HG03108 (cell line): ENCODE measurements around the gene ULBP2.

Experiments used
- ATAC-seq: cut with Tn5 transposase; IDR thresholded peaks from one replicate; pipeline ENCODE4 v1.9.1; 2021; ENCODE audit warnings: moderate library complexity; ENCODE audit not compliant: unreplicated experiment

Gene ULBP2

GRCh38 chr6:149995235-149995750 lies 53.5 kb downstream of the ULBP2 start:
- no peak for ATAC-seq

DNA sequence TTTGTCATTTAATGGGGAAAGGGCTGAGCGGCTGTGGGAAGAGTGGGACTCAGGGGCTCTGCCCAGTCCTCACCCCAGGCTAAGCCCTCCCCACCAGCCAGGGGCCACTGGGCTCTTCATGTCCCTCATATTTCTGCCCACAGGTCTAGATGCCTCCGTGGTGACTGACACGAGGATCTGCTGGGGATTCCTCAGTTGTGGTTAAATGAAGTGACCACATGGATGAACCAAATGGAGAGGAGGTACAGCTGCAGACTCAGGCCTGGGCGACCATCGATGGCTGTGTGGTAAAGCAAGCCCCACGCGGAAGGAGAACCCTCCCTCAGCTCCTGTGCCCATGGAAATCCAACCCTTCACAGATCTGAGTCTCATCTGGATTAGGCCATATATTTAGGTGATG lies 54.2 kb downstream of the ULBP2 start:
- ATAC-seq = no peak
